GM13977 (cell line): Measurements from ENCODE around the gene WDCP.

Experiments used
- DNase-seq: peaks from one replicate; pipeline ENCODE4 v3.0.0; 2012; ENCODE audit warnings: low spot score
- in situ Hi-C: fragments of 300-500 bp; cut with MboI; formaldehyde crosslinking; loops from one replicate; pipeline ENCODE4 v1.12.0; 2022; ENCODE audit warnings: low sequenced_read_pairs, low pct_unique_long_range_greater_than_20kb, mixed read lengths, inconsistent platforms; ENCODE audit not compliant: unreplicated experiment
- TF ChIP-seq, protein P1 (sequence below): IDR thresholded peaks from 2 replicates; pipeline ENCODE4 v1.5.1; 2012; ENCODE audit warnings: mild to moderate bottlenecking, control low read depth; ENCODE audit not compliant: insufficient read depth; ENCODE audit errors: extremely low read depth, missing control alignments

WDCP gene

DNA sequence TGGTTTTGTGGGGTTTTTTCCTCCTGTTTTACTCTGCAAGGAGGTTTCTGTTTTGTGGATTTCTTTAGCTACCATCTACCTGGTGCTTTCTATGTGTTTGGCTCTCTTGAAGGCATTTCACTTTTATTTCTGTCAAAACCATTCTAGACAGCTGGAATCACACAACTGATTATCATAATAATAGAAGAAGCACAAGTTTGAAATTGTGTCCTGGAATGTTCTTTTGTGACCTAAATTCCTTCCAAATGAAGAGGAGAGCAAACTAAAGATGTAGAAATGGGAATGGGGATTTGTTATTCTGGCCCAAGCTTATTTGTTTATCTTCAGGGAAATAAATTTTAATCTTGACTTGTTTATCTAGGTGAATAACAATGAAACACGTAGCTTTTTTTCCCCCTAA lies 54.3 kb downstream of the WDCP start:
- in situ Hi-C loops, result no loop called here
- DNase-seq, result no peak
- TF ChIP-seq, protein P1, sequence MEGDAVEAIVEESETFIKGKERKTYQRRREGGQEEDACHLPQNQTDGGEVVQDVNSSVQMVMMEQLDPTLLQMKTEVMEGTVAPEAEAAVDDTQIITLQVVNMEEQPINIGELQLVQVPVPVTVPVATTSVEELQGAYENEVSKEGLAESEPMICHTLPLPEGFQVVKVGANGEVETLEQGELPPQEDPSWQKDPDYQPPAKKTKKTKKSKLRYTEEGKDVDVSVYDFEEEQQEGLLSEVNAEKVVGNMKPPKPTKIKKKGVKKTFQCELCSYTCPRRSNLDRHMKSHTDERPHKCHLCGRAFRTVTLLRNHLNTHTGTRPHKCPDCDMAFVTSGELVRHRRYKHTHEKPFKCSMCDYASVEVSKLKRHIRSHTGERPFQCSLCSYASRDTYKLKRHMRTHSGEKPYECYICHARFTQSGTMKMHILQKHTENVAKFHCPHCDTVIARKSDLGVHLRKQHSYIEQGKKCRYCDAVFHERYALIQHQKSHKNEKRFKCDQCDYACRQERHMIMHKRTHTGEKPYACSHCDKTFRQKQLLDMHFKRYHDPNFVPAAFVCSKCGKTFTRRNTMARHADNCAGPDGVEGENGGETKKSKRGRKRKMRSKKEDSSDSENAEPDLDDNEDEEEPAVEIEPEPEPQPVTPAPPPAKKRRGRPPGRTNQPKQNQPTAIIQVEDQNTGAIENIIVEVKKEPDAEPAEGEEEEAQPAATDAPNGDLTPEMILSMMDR, result no peak

DNA sequence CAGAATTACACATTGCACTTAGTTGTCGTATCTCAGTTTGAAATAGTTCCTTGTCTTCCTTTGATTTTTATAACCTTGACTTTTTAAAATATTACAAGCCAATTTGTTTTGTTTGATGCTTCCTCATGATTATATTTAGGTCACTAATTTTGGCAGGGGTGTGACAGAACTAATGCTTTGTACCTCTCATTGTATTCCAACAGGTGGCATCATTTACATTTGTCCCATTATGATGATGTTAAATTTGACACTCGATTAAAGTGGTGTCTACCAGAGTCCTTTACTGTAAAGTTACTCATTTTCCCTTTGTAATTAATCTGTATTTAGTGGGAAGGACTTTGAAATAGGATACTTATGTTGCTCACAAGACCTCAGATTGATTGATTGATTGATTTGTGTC lies 58.8 kb downstream of the WDCP start:
- no peak for DNase-seq
- in situ Hi-C loops, result no loop called here
- TF ChIP-seq, protein P1, result peak; percentile 35
